ENCODE data around the gene TPRA1. TPM values are rescaled to one million over a fixed set of nuclear protein-coding genes. Genes with fewer than 3 reads are reported as not detected.

Gene TPRA1
- total RNA-seq, 1 experiment from 2014 or later, result 47.0 TPM

- Mint-ChIP-seq H3K27ac (ENCODE audit: low read depth, unreplicated experiment) (no peak overlapping the region), H3K9me3 (ENCODE audit: unreplicated experiment) (no peaks in the 10 kb centered on the region), H3K4me3 (ENCODE audit: unreplicated experiment) (no peak overlapping the region), H3K27me3 (ENCODE audit: insufficient read depth, unreplicated experiment) (no peaks in the 10 kb centered on the region), H3K4me1 (ENCODE audit: insufficient read depth, unreplicated experiment) (no peaks in the 10 kb centered on the region), H3K36me3 (ENCODE audit: insufficient read depth, unreplicated experiment) (peaks cover 21% of the 10 kb centered on the region)
- ChIA-PET POLR2A (interaction anchor here (1.1 kb wide), 1 partner anchor 50 kb away, joined by 3 read pairs; no protein-coding TSS in a partner anchor), CTCF (interaction anchor here (0.7 kb wide), 2 partner anchors 9 to 1067 kb away, joined by 3 read pairs; no protein-coding TSS in a partner anchor)
- no TSS peak for BruUV-seq (replicated peaks)
- DNase-seq (ENCODE audit: unreplicated experiment), result no peak
- TF ChIP-seq CTCF (IDR thresholded peaks at IDR 0.05; ENCODE audit: unreplicated experiment), result no peak
- intact Hi-C loops (cut with micrococcal nuclease), result no loop called here
Observed at GRCh38 chr3:127622031-127622430, 31.5 kb upstream of the TPRA1 start.

- peaks cover 21% of the 10 kb centered on the region for H3K36me3 Mint-ChIP-seq (ENCODE audit: insufficient read depth, unreplicated experiment)
- ChIA-PET POLR2A (interaction anchor here (1.1 kb wide), 1 partner anchor 51 kb away, joined by 3 read pairs; no protein-coding TSS in a partner anchor), CTCF (interaction anchor here (0.6 to 1.3 kb wide), 5 partner anchors 11 to 46 kb away, joined by 3 to 5 read pairs (median 3); no protein-coding TSS in a partner anchor)
- TF ChIP-seq CTCF (IDR thresholded peaks at IDR 0.05; ENCODE audit: unreplicated experiment), result no peak
- intact Hi-C loops (cut with micrococcal nuclease), result no loop called here
- no peak for DNase-seq (ENCODE audit: unreplicated experiment)
- no peak overlapping the region for H3K4me3 Mint-ChIP-seq (ENCODE audit: unreplicated experiment)
- H3K27me3 Mint-ChIP-seq (ENCODE audit: insufficient read depth, unreplicated experiment), result no peaks in the 10 kb centered on the region
- H3K4me1 Mint-ChIP-seq (ENCODE audit: insufficient read depth, unreplicated experiment), result peaks cover 3% of the 10 kb centered on the region
- H3K9me3 Mint-ChIP-seq (ENCODE audit: unreplicated experiment), result no peaks in the 10 kb centered on the region
- no TSS peak for BruUV-seq (replicated peaks)
- no peak overlapping the region for H3K27ac Mint-ChIP-seq (ENCODE audit: low read depth, unreplicated experiment)
Observed at GRCh38 chr3:127620637-127621375, 30.3 kb upstream of the TPRA1 start.

GRCh38 chr3:127618891-127619290 is 28.4 kb upstream of the TPRA1 start:
- Mint-ChIP-seq H3K36me3 (ENCODE audit: insufficient read depth, unreplicated experiment) (peaks cover 27% of the 10 kb centered on the region), H3K9me3 (ENCODE audit: unreplicated experiment) (no peaks in the 10 kb centered on the region), H3K4me3 (ENCODE audit: unreplicated experiment) (no peak overlapping the region), H3K27ac (ENCODE audit: low read depth, unreplicated experiment) (peak overlapping the region; percentile 76), H3K27me3 (ENCODE audit: insufficient read depth, unreplicated experiment) (no peaks in the 10 kb centered on the region), H3K4me1 (ENCODE audit: insufficient read depth, unreplicated experiment) (peaks cover 12% of the 10 kb centered on the region)
- BruUV-seq (replicated peaks), result no TSS peak
- intact Hi-C loops (cut with micrococcal nuclease), result no loop called here
- ChIA-PET CTCF (no interaction called here), POLR2A (no interaction called here)
- DNase-seq (ENCODE audit: unreplicated experiment), result no peak
- TF ChIP-seq CTCF (IDR thresholded peaks at IDR 0.05; ENCODE audit: unreplicated experiment), result no peak

GRCh38 chr3:127616836-127617605 is 26.5 kb upstream of the TPRA1 start:
- Mint-ChIP-seq H3K9me3 (ENCODE audit: unreplicated experiment) (no peaks in the 10 kb centered on the region), H3K27me3 (ENCODE audit: insufficient read depth, unreplicated experiment) (no peaks in the 10 kb centered on the region), H3K4me3 (ENCODE audit: unreplicated experiment) (no peak overlapping the region), H3K27ac (ENCODE audit: low read depth, unreplicated experiment) (no peak overlapping the region), H3K4me1 (ENCODE audit: insufficient read depth, unreplicated experiment) (peaks cover 12% of the 10 kb centered on the region), H3K36me3 (ENCODE audit: insufficient read depth, unreplicated experiment) (peaks cover 31% of the 10 kb centered on the region)
- BruUV-seq (replicated peaks), result no TSS peak
- intact Hi-C loops (cut with micrococcal nuclease), result no loop called here
- POLR2A ChIA-PET, result no interaction called here
- no peak for TF ChIP-seq CTCF (IDR thresholded peaks at IDR 0.05; ENCODE audit: unreplicated experiment)
- CTCF ChIA-PET, result no interaction called here
- DNase-seq (ENCODE audit: unreplicated experiment), result no peak

All from MCF 10A (cell line).